GM12878 (cell line): ENCODE measurements around the gene WNT9B. TPM values are rescaled to one million over a fixed set of nuclear protein-coding genes. Genes with fewer than 3 reads are reported as not detected.

Experiments used
- ATAC-seq: fragments of 200-7000 bp; cut with Tn5 transposase; 3 replicates; pipeline ENCODE4 v1.9.1; 2020; ENCODE audit warnings: mild to moderate bottlenecking, moderate library complexity
- BruUV-seq: library from RNA; stranded (reverse); fragments of 400-500 nt; replicated peaks from 2 replicates; lab custom pipeline; 2021; lab: Mats Ljungman, UMichigan
- CTCF ChIA-PET: fragments of 300-600 bp; sonication (Branson Sonifier 250); formaldehyde crosslinking; extraction: SDS; loops from one replicate; lab custom pipeline; 2021; ENCODE audit warnings: inconsistent platforms; lab: Yijun Ruan, JAX
- POLR2A ChIA-PET: fragments of 350-600 bp; formaldehyde crosslinking; extraction: SDS; loops from one replicate; lab custom pipeline; 2021; ENCODE audit warnings: inconsistent platforms; lab: Charles Lee
- RAD21 ChIA-PET: fragments of 300-600 bp; sonication (Branson Sonifier 250); formaldehyde crosslinking; loops from one replicate; lab custom pipeline; 2023; ENCODE audit warnings: antibody characterized with exemption; ENCODE audit not compliant: unreplicated experiment; lab: Charles Lee
- SMC1A ChIA-PET: fragments of 300-600 bp; sonication (Branson Sonifier 250); formaldehyde crosslinking; loops from one replicate; lab custom pipeline; 2023; ENCODE audit not compliant: unreplicated experiment, uncharacterized antibody; lab: Charles Lee
- DNase-seq: peaks from one replicate; pipeline ENCODE4 v3.0.0-alpha.2; 2011; ENCODE audit warnings: low read depth, low spot score
- FAIRE-seq: peaks from 3 replicates; lab custom pipeline; 2011; peaks lifted over from hg19 to GRCh38; lab: Jason Lieb, UNC
- H2AFZ ChIP-seq: 2 replicates; pipeline ENCODE4 v1.6.0; 2011; ENCODE audit warnings: low read depth, low read length, control low read depth; ENCODE audit not compliant: control insufficient read depth
- H3K27ac ChIP-seq: 2 replicates; pipeline ENCODE4 v1.5.1; 2011; ENCODE audit warnings: control low read depth; ENCODE audit not compliant: control insufficient read depth, insufficient read depth
- H3K27me3 ChIP-seq, 2 experiments: replicated peaks in 1 of 2; 2 replicates each; pipeline versions ENCODE4 v1.6.0 to v1.6.1; 2011; ENCODE audit warnings: low read length in 1 of 2; ENCODE audit not compliant: control insufficient read depth in 2 of 2, insufficient read depth in 2 of 2
- H3K36me3 ChIP-seq, 2 experiments: 2 replicates each; pipeline ENCODE4 v1.5.1; 2011; ENCODE audit warnings: low read length in 1 of 2; ENCODE audit not compliant: control insufficient read depth in 2 of 2, insufficient read depth in 2 of 2
- H3K4me1 ChIP-seq: 2 replicates; pipeline ENCODE4 v1.6.1; 2011; ENCODE audit warnings: mild to moderate bottlenecking, low read length, moderate library complexity, mixed read lengths; ENCODE audit not compliant: control insufficient read depth, insufficient read depth
- H3K4me2 ChIP-seq: 2 replicates; pipeline ENCODE4 v1.6.0; 2011; ENCODE audit warnings: control low read depth; ENCODE audit not compliant: control insufficient read depth, insufficient read depth
- H3K4me3 ChIP-seq: fragments of 200-600 bp; sonication (generic); 2 replicates; pipeline ENCODE4 v1.5.1; 2016
- H3K79me2 ChIP-seq: 2 replicates; pipeline ENCODE4 v1.6.0; 2011; ENCODE audit warnings: low read length; ENCODE audit not compliant: control insufficient read depth, insufficient read depth
- H3K9ac ChIP-seq: 2 replicates; pipeline ENCODE4 v1.8.0; 2011; ENCODE audit warnings: low read length, control low read depth, mixed read lengths; ENCODE audit not compliant: control insufficient read depth, insufficient read depth
- H3K9me3 ChIP-seq: replicated peaks from 3 replicates; pipeline ENCODE4 v1.5.1; 2011; ENCODE audit warnings: mild to moderate bottlenecking, low read length; ENCODE audit not compliant: control insufficient read depth, insufficient read depth
- H4K20me1 ChIP-seq: 2 replicates; pipeline ENCODE4 v1.6.0; 2011; ENCODE audit not compliant: control insufficient read depth, insufficient read depth
- EP300 ChIP-seq, 2 experiments: fragments of 150-350 bp in 1 of 2; IDR thresholded peaks; 2 replicates each; pipeline ENCODE4 v1.6.1; 2011 to 2012; ENCODE audit warnings: low read depth in 2 of 2, low read length in 2 of 2, borderline replicate concordance in 1 of 2, improper control_type of control experiment in 1 of 2, inconsistent platforms in 1 of 2; ENCODE audit not compliant: control insufficient read depth in 1 of 2
- JUND ChIP-seq: IDR thresholded peaks from 2 replicates; pipeline ENCODE4 v1.6.1; 2012; ENCODE audit warnings: low read depth, mild to moderate bottlenecking, low read length, improper control_type of control experiment, moderate library complexity
- MEF2B ChIP-seq: fragments of 450-650 bp; IDR thresholded peaks from 2 replicates; pipeline ENCODE4 v1.6.1; 2018; ENCODE audit warnings: mild to moderate bottlenecking, moderate library complexity; ENCODE audit not compliant: partially characterized antibody, poor library complexity, severe bottlenecking
- SIN3A ChIP-seq: IDR thresholded peaks from 2 replicates; pipeline ENCODE4 v1.6.1; 2012; ENCODE audit warnings: low read depth, low read length, improper control_type of control experiment
- SMAD1 ChIP-seq: fragments of 450-650 bp; IDR thresholded peaks from 2 replicates; pipeline ENCODE4 v1.6.1; 2018; ENCODE audit warnings: mild to moderate bottlenecking, low read depth; ENCODE audit not compliant: partially characterized antibody
- STAT3 ChIP-seq: IDR thresholded peaks from 2 replicates; pipeline ENCODE4 v1.6.1; 2011; ENCODE audit warnings: low read depth, low read length, improper control_type of control experiment
- ZBED1 ChIP-seq: IDR thresholded peaks from 2 replicates; pipeline ENCODE4 v1.6.1; 2016; ENCODE audit warnings: borderline replicate concordance
- ZNF207 ChIP-seq: fragments of 450-650 bp; IDR thresholded peaks from 2 replicates; pipeline ENCODE4 v1.6.1; 2014; ENCODE audit warnings: antibody characterized with exemption, mild to moderate bottlenecking, borderline replicate concordance
- whole genome bisulfite sequencing: methylation state at CpG from one replicate; pipeline ENCODE4 v1.1.6; 2016; ENCODE audit warnings: low lambda C conversion rate; ENCODE audit not compliant: insufficient replicate concordance, insufficient coverage; ENCODE audit errors: missing lambda C conversion rate; 5-methylcytosine and 5-hydroxymethylcytosine counted together
- in situ Hi-C: fragments of 300-500 bp; cut with MboI; formaldehyde crosslinking; loops from 9 replicates; pipeline ENCODE4 v1.14.3; 2018; ENCODE audit warnings: mixed read lengths
- intact Hi-C: fragments of 100-400 bp; cut with micrococcal nuclease; formaldehyde crosslinking; loops from one replicate; pipeline ENCODE4 v1.14.2; 2022; ENCODE audit not compliant: unreplicated experiment
- polyA plus RNA-seq, 11 experiments: library from polyadenylated mRNA; depleted of rRNA in 4 of 11; unstranded in 6 of 11; stranded (reverse) in 5 of 11; fragments of >200 nt; fragmentation: Nextera tagmentation in 4 of 11; fragmentation: Illumina TruSeq in 1 of 11; extraction: Ambion mirVana in 4 of 11; extraction: Trizol in 1 of 11; gene quantifications; 1 replicate in 1 of 11; 2 replicates in 10 of 11; pipeline versions ENCODE4 v1.2.1 to v1.2.3, GENCODE V29; 2011 to 2016; ENCODE audit warnings: inconsistent platforms in 2 of 11, missing spikeins in 2 of 11, low read depth in 1 of 11
- total RNA-seq, 4 experiments: library from RNA; depleted of rRNA in 3 of 4; stranded (reverse); fragments of >200 nt in 3 of 4; fragmentation: Illumina TruSeq in 1 of 4; extraction: Trizol in 1 of 4; gene quantifications; 2 replicates each; pipeline versions ENCODE4 v1.2.1 to v1.2.3, GENCODE V29; 2013 to 2021

Gene WNT9B
- total and polyA plus RNA-seq, 10 of the 15 experiments (the other 5 are each of a cell fraction or from before 2014, with no cell fraction given), result not detected

DNA sequence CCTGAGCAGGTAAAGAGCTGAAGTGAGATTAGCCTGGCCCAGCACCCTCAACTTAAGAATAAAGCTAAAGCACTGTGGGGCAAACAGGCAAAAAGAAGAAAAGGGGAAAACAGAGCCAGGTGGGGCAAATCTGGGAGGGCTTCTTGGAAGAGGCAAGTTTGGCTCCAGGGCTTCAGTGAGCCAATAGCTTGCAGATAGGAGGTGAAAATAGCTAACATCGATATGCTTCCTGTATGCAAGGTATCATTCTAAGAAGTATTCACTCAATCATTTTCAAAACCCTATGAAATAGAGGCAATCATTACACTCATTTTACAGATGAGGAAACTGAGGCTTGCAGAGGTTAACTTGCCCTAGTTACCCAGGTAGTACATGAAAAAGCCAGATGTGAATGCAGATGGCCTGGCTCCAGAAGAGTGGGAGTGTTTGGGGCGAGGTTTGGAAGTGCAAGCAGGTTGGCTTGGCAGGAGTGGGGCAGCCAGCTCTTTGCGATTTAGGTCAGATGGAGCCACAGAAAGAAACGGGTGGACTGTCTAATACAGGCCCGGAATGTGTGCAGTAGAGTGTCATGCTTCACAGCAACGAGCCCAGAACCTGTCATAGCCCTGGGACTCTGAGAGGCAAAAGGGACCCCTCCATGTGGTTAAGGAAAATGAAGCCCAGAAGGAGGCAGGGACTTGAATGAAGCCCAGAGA, 38.6 kb upstream of the WNT9B start:
- BruUV-seq, result no TSS peak
- no peak for TF ChIP-seq EP300 (IDR thresholded peaks at IDR 0.05; ENCODE audit: borderline replicate concordance in 1 of 2, control insufficient read depth in 1 of 2, low read depth in 2 of 2, low read length in 2 of 2)
- TF ChIP-seq JUND, result no peak
- no peak for TF ChIP-seq SMAD1
- TF ChIP-seq SIN3A, result no peak
- intact Hi-C loops (no loop called here), in situ Hi-C loops (no loop called here)
- H3K4me3 ChIP-seq, result no peak overlapping the region
- no peaks in the 10 kb centered on the region for H3K4me1 ChIP-seq
- no peaks in the 10 kb centered on the region for H3K36me3 ChIP-seq
- no peaks in the 10 kb centered on the region for H3K9me3 ChIP-seq
- no peaks in the 10 kb centered on the region for H4K20me1 ChIP-seq
- H3K27ac ChIP-seq, result no peak overlapping the region
- H3K79me2 ChIP-seq, result no peaks in the 10 kb centered on the region
- ATAC-seq, result no peak
- FAIRE-seq, result no peak
- CTCF ChIA-PET, result interaction anchor here (1.1 kb wide), 1 partner anchor 22 kb away, joined by 3 read pairs; no protein-coding TSS in a partner anchor
- WGBS, result 24% methylated on average over 6 of the region's 6 CpGs
- H3K9ac ChIP-seq, result no peak overlapping the region
- SMC1A ChIA-PET, result no interaction called here
- H3K4me2 ChIP-seq, result no peak overlapping the region
- peaks cover 0 to 2% of the 10 kb centered on the region in 2 experiments; a peak in 3 of 4 replicates for H3K27me3 ChIP-seq
- no peak overlapping the region for H2AFZ ChIP-seq
- no peak for DNase-seq
- POLR2A ChIA-PET, result no interaction called here
- RAD21 ChIA-PET, result no interaction called here

GRCh38 chr17:46813920-46814319, 37.5 kb upstream of the WNT9B start:
- WGBS, result 68% methylated on average over 3 of the region's 3 CpGs
- ChIA-PET SMC1A (no interaction called here), POLR2A (interaction anchor here (0.6 kb wide), 1 partner anchor 44 kb away, joined by 3 read pairs; no protein-coding TSS in a partner anchor), RAD21 (no interaction called here), CTCF (no interaction called here)
- Histone ChIP-seq H3K27ac (no peak overlapping the region), H3K4me3 (no peak overlapping the region), H3K79me2 (no peaks in the 10 kb centered on the region), H3K9ac (no peak overlapping the region), H3K9me3 (no peaks in the 10 kb centered on the region), H3K4me2 (no peak overlapping the region), H3K36me3 (no peaks in the 10 kb centered on the region), H4K20me1 (no peaks in the 10 kb centered on the region), H2AFZ (no peak overlapping the region), H3K27me3 (peaks cover under 1 to 7% of the 10 kb centered on the region in 2 experiments), H3K4me1 (no peaks in the 10 kb centered on the region)
- FAIRE-seq (no peak), ATAC-seq (no peak), DNase-seq (no peak)
- BruUV-seq, result no TSS peak
- TF ChIP-seq ZBED1, result no peak
- TF ChIP-seq ZNF207, result no peak
- no peak for TF ChIP-seq STAT3
- TF ChIP-seq MEF2B, result no peak
- intact Hi-C loops, result no loop called here
- in situ Hi-C loops, result no loop called here
